ENCODE measurements around the gene ANKRD13C. TPM values are rescaled to one million over a fixed set of nuclear protein-coding genes. Genes with fewer than 3 reads are reported as not detected.
A peak's percentile ranks its signal among the peaks of the same experiment; 100 is the strongest.

Gene ANKRD13C
- total RNA-seq, 5 donors from 2014 or later (not counting 1 experiment from before 2014, with no cell fraction given), result 26.3 to 28.7 (median 27.2) TPM

DNA sequence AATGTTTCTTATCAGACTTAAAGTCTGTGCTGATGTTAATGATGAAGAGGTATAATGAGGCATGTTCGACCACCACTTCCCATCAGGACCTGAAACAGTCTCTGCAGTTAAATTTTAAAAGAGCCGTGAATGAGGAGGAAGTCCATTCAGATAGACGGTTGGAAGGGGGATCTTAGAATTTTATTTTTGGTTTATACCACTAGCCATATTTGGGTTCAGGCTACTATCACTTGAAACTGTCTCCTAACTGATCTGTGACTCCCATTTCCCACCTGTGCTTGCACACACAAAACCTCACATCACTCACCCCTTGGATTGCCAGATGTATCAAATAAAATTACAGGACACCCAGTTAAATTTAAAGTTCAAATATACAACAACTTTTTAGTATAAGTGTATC lies 9.9 kb upstream of the ANKRD13C start:
- Histone ChIP-seq H3K9me3 (no peaks in the 10 kb centered on the region), H3K4me1 (ENCODE audit: control insufficient read depth in 1 of 2, extremely low read depth in 1 of 2, insufficient read depth in 2 of 2, low read length in 2 of 2) (no peaks in the 10 kb centered on the region), H3K4me3 (ENCODE audit: control insufficient read depth in 1 of 2, extremely low read depth in 1 of 2, low read length in 1 of 2) (no peak overlapping the region), H3K36me3 (ENCODE audit: control insufficient read depth in 2 of 2, extremely low read depth in 1 of 2, insufficient read depth in 1 of 2, low read length in 1 of 2) (no peaks in the 10 kb centered on the region), H3K27ac (ENCODE audit: low read length) (no peak overlapping the region), H3K27me3 (replicated peaks in 1 of 2; ENCODE audit: control insufficient read depth in 2 of 2, extremely low read depth in 1 of 2, insufficient read depth in 2 of 2, low read length in 1 of 2) (no peaks in the 10 kb centered on the region)
- ATAC-seq (replicated peaks in 1 of 4), result no peak
- WGBS (ENCODE audit: insufficient coverage), result no CpG with 5 or more reads among the region's 3 CpGs
- no peak overlapping the region for H3K27ac Mint-ChIP-seq
- H3K36me3 Mint-ChIP-seq, result peaks cover 7% of the 10 kb centered on the region
- ChIA-PET CTCF (no interaction called here), POLR2A (interaction anchor here in 1 of 2 donors (0.6 kb wide), 1 partner anchor 183 kb away, joined by 3 read pairs; no protein-coding TSS in a partner anchor)
- no peak overlapping the region for H3K4me3 Mint-ChIP-seq
- no peak for DNase-seq
- peaks cover 0 to 5% (median 2%) of the 10 kb centered on the region in 3 donors for H3K4me1 Mint-ChIP-seq
- H3K27me3 Mint-ChIP-seq, result no peaks in the 10 kb centered on the region
- H3K9me3 Mint-ChIP-seq, result no peaks in the 10 kb centered on the region

DNA sequence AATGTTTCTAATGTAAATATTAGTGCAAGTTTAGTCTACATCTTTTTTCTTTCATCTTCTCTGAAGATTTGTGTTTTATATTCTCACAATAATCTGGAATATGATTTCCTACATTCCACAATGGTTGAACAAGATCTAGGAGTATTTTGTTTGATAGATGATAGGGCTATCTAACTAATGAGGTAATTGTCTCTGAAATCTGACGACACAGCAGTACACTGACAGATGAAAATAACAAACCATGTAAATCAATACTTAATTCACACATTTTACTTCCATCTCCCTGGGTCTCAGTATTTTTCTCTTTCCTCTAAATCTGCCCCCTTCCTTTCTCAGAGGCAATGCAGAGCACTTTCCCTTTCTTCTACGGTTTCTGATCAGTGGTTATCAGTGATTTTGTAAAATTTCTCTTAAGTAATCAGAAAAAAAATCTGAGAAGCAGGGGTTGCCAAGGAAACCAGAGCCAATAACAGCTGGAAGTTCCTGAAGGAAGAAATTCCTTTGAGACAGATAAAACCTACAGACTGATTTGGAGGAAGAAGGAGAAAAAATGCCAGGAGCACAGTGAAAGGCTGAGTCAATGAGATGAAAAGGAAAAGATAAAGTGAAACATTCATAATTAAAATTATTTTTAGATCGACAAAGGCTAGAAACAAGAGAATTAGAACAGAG lies 7.3 kb upstream of the ANKRD13C start:
- Mint-ChIP-seq H3K36me3 (peaks cover 4% of the 10 kb centered on the region), H3K27me3 (no peaks in the 10 kb centered on the region), H3K9me3 (no peaks in the 10 kb centered on the region), H3K4me1 (peaks cover 0 to 5% (median 5%) of the 10 kb centered on the region in 3 donors), H3K4me3 (no peak overlapping the region), H3K27ac (no peak overlapping the region)
- ATAC-seq (replicated peaks in 1 of 4) (no peak), DNase-seq (no peak)
- Histone ChIP-seq H3K27ac (ENCODE audit: low read length) (no peak overlapping the region), H3K27me3 (replicated peaks in 1 of 2; ENCODE audit: control insufficient read depth in 2 of 2, extremely low read depth in 1 of 2, insufficient read depth in 2 of 2, low read length in 1 of 2) (no peaks in the 10 kb centered on the region), H3K4me3 (ENCODE audit: control insufficient read depth in 1 of 2, extremely low read depth in 1 of 2, low read length in 1 of 2) (no peak overlapping the region), H3K4me1 (ENCODE audit: control insufficient read depth in 1 of 2, extremely low read depth in 1 of 2, insufficient read depth in 2 of 2, low read length in 2 of 2) (no peaks in the 10 kb centered on the region), H3K36me3 (ENCODE audit: control insufficient read depth in 2 of 2, extremely low read depth in 1 of 2, insufficient read depth in 1 of 2, low read length in 1 of 2) (no peaks in the 10 kb centered on the region), H3K9me3 (no peaks in the 10 kb centered on the region)
- POLR2A ChIA-PET, result no interaction called here
- no CpG with 5 or more reads among the region's 3 CpGs for whole genome bisulfite sequencing (ENCODE audit: insufficient coverage)
- CTCF ChIA-PET, result interaction anchor here in 1 of 2 donors (0.6 kb wide), 1 partner anchor 12 kb away, joined by 3 read pairs; no protein-coding TSS in a partner anchor

DNA sequence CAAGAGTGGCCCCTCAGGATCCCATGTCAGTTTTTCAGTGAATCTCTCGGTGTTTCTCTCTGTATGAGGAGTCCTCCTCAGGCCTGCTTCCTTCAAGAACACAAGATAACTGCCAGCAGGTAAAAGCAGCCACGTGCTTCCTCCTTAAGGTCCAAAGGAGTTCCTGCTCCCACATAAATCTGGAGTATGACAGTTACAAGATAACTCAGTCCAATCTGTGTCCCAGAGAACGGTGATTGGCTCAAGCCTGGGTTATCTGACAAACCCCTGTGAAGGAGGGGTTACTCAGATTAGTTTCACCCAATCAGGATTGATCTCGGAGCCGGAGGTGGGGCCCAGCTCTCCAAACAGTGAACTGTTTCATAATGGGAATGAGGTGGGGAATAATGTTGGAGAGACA lies 5.8 kb upstream of the ANKRD13C start:
- ChIA-PET POLR2A (no interaction called here), CTCF (no interaction called here)
- Mint-ChIP-seq H3K4me1 (peaks cover 9 to 14% (median 12%) of the 10 kb centered on the region in 3 donors), H3K27me3 (no peaks in the 10 kb centered on the region), H3K9me3 (no peaks in the 10 kb centered on the region), H3K36me3 (peaks cover 3% of the 10 kb centered on the region), H3K27ac (no peak overlapping the region), H3K4me3 (no peak overlapping the region)
- no peaks in the 10 kb centered on the region for H3K9me3 ChIP-seq
- ATAC-seq (replicated peaks in 1 of 4), result no peak
- H3K4me1 ChIP-seq (ENCODE audit: control insufficient read depth in 1 of 2, extremely low read depth in 1 of 2, insufficient read depth in 2 of 2, low read length in 2 of 2), result peaks cover 0 to 6% of the 10 kb centered on the region in 2 experiments
- H3K27ac ChIP-seq (ENCODE audit: low read length), result no peak overlapping the region
- no peak overlapping the region for H3K4me3 ChIP-seq (ENCODE audit: control insufficient read depth in 1 of 2, extremely low read depth in 1 of 2, low read length in 1 of 2)
- no peaks in the 10 kb centered on the region for H3K27me3 ChIP-seq (replicated peaks in 1 of 2; ENCODE audit: control insufficient read depth in 2 of 2, extremely low read depth in 1 of 2, insufficient read depth in 2 of 2, low read length in 1 of 2)
- WGBS (ENCODE audit: insufficient coverage), result 93% methylated on average over 2 of the region's 5 CpGs
- no peak for DNase-seq
- H3K36me3 ChIP-seq (ENCODE audit: control insufficient read depth in 2 of 2, extremely low read depth in 1 of 2, insufficient read depth in 1 of 2, low read length in 1 of 2), result no peaks in the 10 kb centered on the region

DNA sequence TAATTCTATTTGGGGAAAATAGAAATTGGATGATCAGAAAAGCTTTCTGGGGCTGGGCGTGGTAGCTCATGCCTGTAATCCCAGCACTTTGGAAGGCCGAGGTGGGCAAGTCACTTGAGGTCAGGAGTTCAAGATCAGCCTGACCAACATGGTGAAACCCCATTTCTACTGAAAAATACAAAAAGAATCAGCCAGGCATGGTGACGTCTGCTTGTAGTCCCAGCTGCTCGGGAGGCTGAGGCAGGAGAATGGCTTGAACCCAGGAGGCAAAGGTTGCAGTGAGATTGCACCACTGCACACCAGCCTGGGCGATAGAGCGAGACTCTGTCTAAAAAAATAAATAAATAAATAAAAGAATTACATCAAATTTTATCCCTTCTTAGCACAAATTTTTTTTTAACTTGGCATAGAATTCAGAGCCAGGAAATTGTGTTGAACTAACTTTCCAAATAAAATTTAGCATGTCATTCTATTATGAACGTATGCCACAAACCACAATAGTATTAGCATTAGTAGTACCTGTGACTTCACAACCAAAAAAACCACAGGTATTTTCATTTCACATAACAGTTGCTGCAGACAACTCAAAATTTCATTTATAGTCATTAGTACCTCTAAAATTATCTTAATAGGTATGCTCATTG lies 4.5 kb upstream of the ANKRD13C start:
- no peak for ATAC-seq (replicated peaks in 1 of 4)
- 81% methylated on average over 2 of the region's 7 CpGs for WGBS (ENCODE audit: insufficient coverage)
- ChIA-PET CTCF (no interaction called here), POLR2A (interaction anchor here in 1 of 2 donors (0.6 kb wide), 1 partner anchor 63 kb away, joined by 8 read pairs; no protein-coding TSS in a partner anchor)
- Histone ChIP-seq H3K27me3 (replicated peaks in 1 of 2; ENCODE audit: control insufficient read depth in 2 of 2, extremely low read depth in 1 of 2, insufficient read depth in 2 of 2, low read length in 1 of 2) (no peaks in the 10 kb centered on the region), H3K27ac (ENCODE audit: low read length) (no peak overlapping the region), H3K9me3 (no peaks in the 10 kb centered on the region), H3K36me3 (ENCODE audit: control insufficient read depth in 2 of 2, extremely low read depth in 1 of 2, insufficient read depth in 1 of 2, low read length in 1 of 2) (no peaks in the 10 kb centered on the region), H3K4me3 (ENCODE audit: control insufficient read depth in 1 of 2, extremely low read depth in 1 of 2, low read length in 1 of 2) (no peak overlapping the region), H3K4me1 (ENCODE audit: control insufficient read depth in 1 of 2, extremely low read depth in 1 of 2, insufficient read depth in 2 of 2, low read length in 2 of 2) (peaks cover 0 to 12% of the 10 kb centered on the region in 2 experiments)
- no peak for DNase-seq
- H3K36me3 Mint-ChIP-seq, result peaks cover 3% of the 10 kb centered on the region
- peaks cover 18 to 22% (median 21%) of the 10 kb centered on the region in 3 donors for H3K4me1 Mint-ChIP-seq
- no peaks in the 10 kb centered on the region for H3K27me3 Mint-ChIP-seq
- no peak overlapping the region for H3K27ac Mint-ChIP-seq
- no peak overlapping the region for H3K4me3 Mint-ChIP-seq
- no peaks in the 10 kb centered on the region for H3K9me3 Mint-ChIP-seq

DNA sequence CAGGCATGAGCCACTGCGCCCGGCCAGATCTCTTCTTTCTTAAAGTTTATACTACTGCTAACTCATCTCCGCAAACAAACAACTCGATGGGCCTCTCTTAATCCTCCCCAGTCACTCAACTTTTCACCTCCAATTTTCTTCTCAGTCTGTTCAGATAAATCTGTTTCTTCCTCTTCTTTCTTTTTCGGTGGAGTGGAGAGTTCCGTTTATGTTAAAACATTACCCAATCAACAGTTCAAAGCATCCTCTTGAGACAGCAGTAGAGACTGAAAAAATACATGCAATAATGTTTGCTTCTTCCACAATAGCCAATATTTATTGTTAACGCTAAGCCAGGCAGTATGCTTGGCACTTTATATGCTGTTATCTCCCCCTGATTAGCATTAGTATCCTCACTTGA lies 1.4 kb upstream of the ANKRD13C start:
- ATAC-seq (replicated peaks in 1 of 4), result no peak
- H3K27me3 Mint-ChIP-seq, result no peaks in the 10 kb centered on the region
- Histone ChIP-seq H3K4me1 (ENCODE audit: control insufficient read depth in 1 of 2, extremely low read depth in 1 of 2, insufficient read depth in 2 of 2, low read length in 2 of 2) (peaks cover 15 to 20% of the 10 kb centered on the region in 2 experiments), H3K27me3 (replicated peaks in 1 of 2; ENCODE audit: control insufficient read depth in 2 of 2, extremely low read depth in 1 of 2, insufficient read depth in 2 of 2, low read length in 1 of 2) (no peaks in the 10 kb centered on the region), H3K4me3 (ENCODE audit: control insufficient read depth in 1 of 2, extremely low read depth in 1 of 2, low read length in 1 of 2) (no peak overlapping the region), H3K36me3 (ENCODE audit: control insufficient read depth in 2 of 2, extremely low read depth in 1 of 2, insufficient read depth in 1 of 2, low read length in 1 of 2) (no peaks in the 10 kb centered on the region), H3K9me3 (no peaks in the 10 kb centered on the region), H3K27ac (ENCODE audit: low read length) (no peak overlapping the region)
- 100% methylated on average over 1 of the region's 7 CpGs for WGBS (ENCODE audit: insufficient coverage)
- no peak for DNase-seq
- POLR2A ChIA-PET, result interaction anchor here in 1 of 2 donors (3.3 kb wide), 1 partner anchor 55 kb away, joined by 58 read pairs; the partner anchor contains the start of gene CTH
- peak overlapping the region; percentile 91 to 96 (median 94) for H3K4me3 Mint-ChIP-seq
- no peaks in the 10 kb centered on the region for H3K9me3 Mint-ChIP-seq
- CTCF ChIA-PET, result no interaction called here
- no peaks in the 10 kb centered on the region for H3K36me3 Mint-ChIP-seq
- H3K27ac Mint-ChIP-seq, result peak overlapping the region in 1 of 2 donors; percentile 41
- H3K4me1 Mint-ChIP-seq, result peaks cover 39 to 42% (median 40%) of the 10 kb centered on the region in 3 donors

DNA sequence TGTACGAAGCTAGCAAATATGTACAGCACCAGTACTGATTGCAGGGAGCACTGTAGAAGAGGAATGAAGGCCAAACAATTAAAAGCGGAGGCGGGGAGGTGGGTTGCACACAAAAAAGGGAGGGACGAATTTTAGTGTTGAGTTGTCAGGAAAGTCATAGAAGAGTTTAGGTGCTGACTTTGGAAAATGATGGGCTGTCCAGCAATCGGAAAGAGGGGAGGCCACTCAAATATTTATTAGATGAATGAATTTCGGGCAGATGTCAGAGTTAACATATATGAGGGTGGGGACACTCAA lies 537 bp upstream of the ANKRD13C start:
- Mint-ChIP-seq H3K27ac (peak overlapping the region; percentile 94 to 98), H3K4me3 (peak overlapping the region; percentile 91 to 96 (median 94)), H3K27me3 (no peaks in the 10 kb centered on the region), H3K9me3 (no peaks in the 10 kb centered on the region), H3K36me3 (peaks cover 2% of the 10 kb centered on the region), H3K4me1 (peaks cover 46 to 49% (median 47%) of the 10 kb centered on the region in 3 donors)
- Histone ChIP-seq H3K4me1 (ENCODE audit: control insufficient read depth in 1 of 2, extremely low read depth in 1 of 2, insufficient read depth in 2 of 2, low read length in 2 of 2) (peaks cover 16 to 23% of the 10 kb centered on the region in 2 experiments), H3K4me3 (ENCODE audit: control insufficient read depth in 1 of 2, extremely low read depth in 1 of 2, low read length in 1 of 2) (peak overlapping the region; percentile 80 to 90), H3K9me3 (no peaks in the 10 kb centered on the region), H3K27ac (ENCODE audit: low read length) (peak overlapping the region; percentile 89), H3K27me3 (replicated peaks in 1 of 2; ENCODE audit: control insufficient read depth in 2 of 2, extremely low read depth in 1 of 2, insufficient read depth in 2 of 2, low read length in 1 of 2) (no peaks in the 10 kb centered on the region), H3K36me3 (ENCODE audit: control insufficient read depth in 2 of 2, extremely low read depth in 1 of 2, insufficient read depth in 1 of 2, low read length in 1 of 2) (no peaks in the 10 kb centered on the region)
- CTCF ChIA-PET, result interaction anchor here in 1 of 2 donors (0.6 to 3.4 kb wide), 4 partner anchors 55 to 726 kb away, joined by 3 to 29 read pairs (median 6); partner anchors contain the start of genes CTH, LRRC40 and ZRANB2
- DNase-seq (no peak), ATAC-seq (replicated peaks in 1 of 4) (no peak)
- 54% methylated on average over 5 of the region's 6 CpGs for WGBS (ENCODE audit: insufficient coverage)
- POLR2A ChIA-PET, result interaction anchor here (0.9 to 3.3 kb wide), 6 partner anchors 51 to 165 kb away, joined by 3 to 58 read pairs (median 4); partner anchors contain the start of gene CTH (in 2 of the 2)

Data from T-cell (primary cell).